GM06990 (cell line): ENCODE results near the gene ABHD17A.

ENCODE experiments used
- DNase-seq: peaks from one replicate; pipeline ENCODE4 v3.0.0-alpha.2; 2011; ENCODE audit not compliant: insufficient read length; ENCODE audit errors: extremely low read depth
- H3K27me3 ChIP-seq: replicated peaks from 2 replicates; pipeline ENCODE4 v1.6.0; 2011; ENCODE audit warnings: low read length; ENCODE audit not compliant: control insufficient read depth, insufficient read depth
- H3K36me3 ChIP-seq: 2 replicates; pipeline ENCODE4 v1.5.1; 2011; ENCODE audit warnings: low read length; ENCODE audit not compliant: control insufficient read depth, insufficient read depth
- H3K4me3 ChIP-seq: replicated peaks from 2 replicates; pipeline ENCODE4 v1.5.1; 2011; ENCODE audit warnings: low read depth, mild to moderate bottlenecking, control low read depth, low read length
- TF ChIP-seq, protein P1 (sequence below): IDR thresholded peaks from 2 replicates; pipeline ENCODE4 v1.5.1; 2011; ENCODE audit warnings: low read length, control low read depth, mild to moderate bottlenecking, inconsistent platforms; ENCODE audit not compliant: insufficient read depth, poor library complexity, severe bottlenecking

The ABHD17A gene

DNA sequence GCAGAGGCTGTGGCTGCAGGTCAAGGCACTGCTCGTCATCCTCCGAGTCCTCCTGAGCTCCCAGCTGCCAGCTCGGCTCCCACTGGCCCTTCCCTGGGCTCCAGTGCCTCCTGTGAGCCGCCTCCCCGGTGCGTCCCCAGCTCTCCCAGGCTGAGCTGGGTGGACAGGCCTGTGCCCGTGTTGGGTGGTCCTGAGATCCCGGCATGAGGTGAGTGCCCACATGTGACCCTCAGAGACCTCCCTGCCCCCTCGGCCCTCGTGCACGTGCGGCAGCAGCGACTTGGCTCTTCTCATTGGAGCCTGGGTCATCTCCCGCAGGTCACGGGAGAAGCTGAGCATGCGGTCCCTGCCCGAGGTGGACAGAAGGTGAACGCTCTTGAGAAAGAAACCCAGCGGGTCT, 35.3 kb upstream of the ABHD17A start:
- no peak overlapping the region for H3K4me3 ChIP-seq
- no peaks in the 10 kb centered on the region for H3K27me3 ChIP-seq
- peaks cover 31% of the 10 kb centered on the region for H3K36me3 ChIP-seq
- no peak for DNase-seq
- TF ChIP-seq, protein P1, sequence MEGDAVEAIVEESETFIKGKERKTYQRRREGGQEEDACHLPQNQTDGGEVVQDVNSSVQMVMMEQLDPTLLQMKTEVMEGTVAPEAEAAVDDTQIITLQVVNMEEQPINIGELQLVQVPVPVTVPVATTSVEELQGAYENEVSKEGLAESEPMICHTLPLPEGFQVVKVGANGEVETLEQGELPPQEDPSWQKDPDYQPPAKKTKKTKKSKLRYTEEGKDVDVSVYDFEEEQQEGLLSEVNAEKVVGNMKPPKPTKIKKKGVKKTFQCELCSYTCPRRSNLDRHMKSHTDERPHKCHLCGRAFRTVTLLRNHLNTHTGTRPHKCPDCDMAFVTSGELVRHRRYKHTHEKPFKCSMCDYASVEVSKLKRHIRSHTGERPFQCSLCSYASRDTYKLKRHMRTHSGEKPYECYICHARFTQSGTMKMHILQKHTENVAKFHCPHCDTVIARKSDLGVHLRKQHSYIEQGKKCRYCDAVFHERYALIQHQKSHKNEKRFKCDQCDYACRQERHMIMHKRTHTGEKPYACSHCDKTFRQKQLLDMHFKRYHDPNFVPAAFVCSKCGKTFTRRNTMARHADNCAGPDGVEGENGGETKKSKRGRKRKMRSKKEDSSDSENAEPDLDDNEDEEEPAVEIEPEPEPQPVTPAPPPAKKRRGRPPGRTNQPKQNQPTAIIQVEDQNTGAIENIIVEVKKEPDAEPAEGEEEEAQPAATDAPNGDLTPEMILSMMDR, result no peak

DNA sequence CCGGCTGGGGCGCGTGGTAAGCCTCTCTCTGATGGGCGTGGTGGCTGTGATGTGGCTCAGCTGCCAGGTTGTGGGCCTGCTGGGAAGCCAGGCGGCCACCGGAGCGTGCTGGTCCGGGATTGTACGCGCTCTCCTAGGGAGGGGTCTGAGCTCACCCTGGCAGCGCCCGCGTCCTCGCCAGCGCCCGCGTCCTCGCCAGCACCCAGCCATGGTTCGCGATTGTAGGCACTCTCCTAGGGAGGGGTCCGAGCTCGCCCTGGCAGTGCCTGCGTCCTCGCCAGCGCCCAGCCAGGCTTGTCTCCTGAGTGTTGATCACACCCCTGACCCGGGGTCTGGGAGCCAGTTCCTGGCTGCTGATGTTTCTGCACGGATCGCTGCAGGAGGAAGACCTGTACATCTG, 33.7 kb upstream of the ABHD17A start:
- H3K27me3 ChIP-seq, result no peaks in the 10 kb centered on the region
- peaks cover 29% of the 10 kb centered on the region for H3K36me3 ChIP-seq
- DNase-seq, result no peak
- no peak overlapping the region for H3K4me3 ChIP-seq
- TF ChIP-seq, protein P1, result no peak

DNA sequence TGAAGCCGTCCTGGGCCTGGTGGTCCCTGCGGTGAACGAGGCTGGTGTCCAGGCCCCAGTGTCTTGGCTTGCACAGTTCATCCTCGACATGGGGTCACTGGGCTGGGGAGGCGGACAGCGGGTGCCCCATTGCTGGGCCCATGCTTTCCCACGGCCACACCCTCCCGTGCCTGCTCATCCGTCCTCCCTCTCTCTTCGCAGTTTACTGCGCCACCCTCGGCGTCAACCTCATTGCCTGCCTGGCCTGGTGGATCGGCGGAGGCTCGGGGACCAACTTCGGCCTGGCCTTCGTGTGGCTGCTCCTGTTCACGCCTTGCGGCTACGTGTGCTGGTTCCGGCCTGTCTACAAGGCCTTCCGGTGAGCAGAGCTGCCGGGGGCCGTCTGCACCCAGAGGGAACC, 32.6 kb upstream of the ABHD17A start:
- Histone ChIP-seq H3K36me3 (peaks cover 28% of the 10 kb centered on the region), H3K4me3 (no peak overlapping the region), H3K27me3 (no peaks in the 10 kb centered on the region)
- TF ChIP-seq, protein P1, result no peak
- DNase-seq, result no peak

DNA sequence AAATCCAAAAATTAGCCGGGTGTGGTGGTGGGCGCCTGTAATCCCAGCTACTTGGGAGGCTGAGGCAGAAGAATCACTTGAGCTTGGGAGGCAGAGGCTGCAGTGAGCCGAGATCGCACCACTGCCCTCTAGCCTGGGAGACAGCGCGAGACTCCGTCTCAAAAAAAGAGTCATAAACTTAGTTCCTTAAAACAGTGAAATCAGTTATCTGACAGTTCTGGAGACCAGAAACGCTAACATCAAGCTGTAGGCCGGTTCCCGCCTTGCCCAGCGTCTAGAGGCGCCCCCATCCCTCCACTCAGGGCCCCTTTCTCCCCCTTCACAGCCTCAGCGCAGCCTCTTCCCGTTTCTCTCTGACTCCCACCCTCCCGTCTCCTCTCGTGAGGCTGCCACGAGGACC, 31.9 kb upstream of the ABHD17A start:
- H3K27me3 ChIP-seq, result no peaks in the 10 kb centered on the region
- no peak for DNase-seq
- peaks cover 29% of the 10 kb centered on the region for H3K36me3 ChIP-seq
- TF ChIP-seq, protein P1, result no peak
- H3K4me3 ChIP-seq, result no peak overlapping the region

DNA sequence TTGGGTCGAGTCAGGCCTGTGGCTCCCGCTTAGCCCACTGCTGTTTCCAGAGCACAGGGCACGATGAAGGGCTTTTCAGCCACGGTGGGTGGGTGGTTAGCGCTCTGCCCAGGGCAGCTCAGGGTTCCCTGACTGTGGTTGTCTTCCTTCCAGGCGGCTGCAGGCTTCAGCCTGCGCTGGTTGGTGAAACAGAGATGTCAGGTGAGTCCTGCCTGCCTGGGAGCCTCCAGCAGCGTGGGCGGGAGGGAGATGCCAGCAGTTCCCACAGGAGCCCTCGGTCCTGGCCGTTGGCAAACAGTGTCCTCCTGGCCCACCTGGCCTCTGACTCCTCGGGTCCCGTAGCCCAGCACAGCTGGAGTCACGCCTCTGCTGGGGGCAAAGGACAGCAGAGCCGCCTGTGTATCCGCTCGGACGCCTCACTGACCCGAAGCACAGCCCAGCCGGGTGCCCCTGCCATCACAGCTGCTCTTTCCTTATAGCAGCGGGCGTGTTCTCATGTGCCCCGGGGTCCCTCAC, 29.6 kb upstream of the ABHD17A start:
- Histone ChIP-seq H3K4me3 (no peak overlapping the region), H3K36me3 (peaks cover 20% of the 10 kb centered on the region), H3K27me3 (no peaks in the 10 kb centered on the region)
- no peak for DNase-seq
- TF ChIP-seq, protein P1, result no peak
